Stimulated activated CD8-positive, alpha-beta memory T cell treated with anti-CD3 and anti-CD28 coated beads, Interleukin-7, amount 100 ng/mL, for 48 hours (primary cell): Measurements from ENCODE around the gene LGALS9C.
"Not testable (repeated sequence)": the region's sequence is repeated elsewhere in the genome, so short reads cannot be mapped to it uniquely, and the experiment has no call there.

Source experiments
- DNase-seq, 2 donors: peaks; one replicate each; pipeline ENCODE4 v3.0.0-alpha.2; 2020; ENCODE audit warnings: low read depth in 1 of 2; ENCODE audit errors: extremely low read depth in 1 of 2

LGALS9C gene

DNA sequence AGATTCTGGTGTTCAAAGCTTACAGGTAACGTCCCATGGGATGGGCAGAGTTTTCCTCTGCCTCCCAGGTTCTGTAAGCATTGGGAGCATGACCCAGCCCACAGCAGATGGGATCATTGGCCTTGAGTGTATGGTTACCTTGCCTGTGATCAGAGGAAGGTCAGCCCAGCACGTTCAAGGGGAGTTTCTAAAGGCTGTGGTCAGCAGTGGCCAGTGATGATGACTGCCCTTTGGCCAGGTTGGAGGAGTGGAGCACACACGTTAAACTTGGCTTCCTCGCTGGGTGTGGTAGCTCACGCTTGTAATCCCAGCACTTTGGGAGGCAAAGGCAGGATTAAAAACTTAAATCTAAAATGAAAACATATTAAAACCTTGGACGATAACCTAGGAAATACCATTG, 51.8 kb downstream of the LGALS9C start:
- DNase-seq, result not testable (repeated sequence)

DNA sequence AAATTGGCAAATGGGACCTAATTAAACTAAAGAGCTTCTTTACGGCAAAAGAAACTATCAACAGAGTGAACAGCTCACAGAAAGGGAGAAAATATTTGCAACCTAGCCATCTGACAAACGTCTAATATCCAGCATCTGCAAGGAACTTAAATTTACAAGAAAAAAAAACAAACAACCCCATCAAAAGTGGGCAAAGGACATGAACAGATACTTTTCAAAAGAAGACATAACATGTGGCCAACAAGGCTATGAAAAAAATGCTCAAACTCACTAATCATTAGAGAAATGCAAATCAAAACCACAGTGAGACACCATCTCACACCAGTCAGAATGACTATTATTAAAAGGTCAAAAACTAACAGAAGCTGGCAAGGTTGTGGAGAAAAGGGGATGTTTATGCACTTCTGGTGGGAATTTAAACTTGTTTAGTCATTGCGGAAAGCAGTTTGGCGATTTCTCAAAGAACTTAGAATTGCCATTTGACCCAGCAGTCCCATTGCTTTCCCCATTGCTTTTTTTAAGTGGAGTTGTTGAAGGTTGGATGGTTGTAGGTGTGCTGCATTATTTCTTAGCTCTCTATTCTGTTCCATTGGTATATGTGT, 52.4 kb downstream of the LGALS9C start:
- DNase-seq, result not testable (repeated sequence)

DNA sequence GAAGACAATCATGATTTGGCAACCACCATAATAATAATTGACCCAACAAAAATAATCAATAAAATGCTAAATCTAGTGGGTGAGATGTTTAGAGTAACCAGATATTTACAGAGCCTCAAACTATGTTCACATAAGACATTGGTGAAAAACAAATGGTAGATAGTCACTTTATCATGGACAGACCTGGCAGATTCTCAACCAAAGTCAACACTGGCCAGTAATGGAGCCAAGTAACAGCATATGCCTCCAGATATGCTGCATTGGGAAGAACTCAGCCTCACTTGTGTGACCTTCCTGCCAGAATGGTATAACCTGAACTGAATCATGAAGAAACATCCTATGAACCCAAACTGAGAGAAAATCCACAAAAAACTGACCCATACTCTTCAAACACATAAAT, 53.8 kb downstream of the LGALS9C start:
- DNase-seq, result not testable (repeated sequence)

DNA sequence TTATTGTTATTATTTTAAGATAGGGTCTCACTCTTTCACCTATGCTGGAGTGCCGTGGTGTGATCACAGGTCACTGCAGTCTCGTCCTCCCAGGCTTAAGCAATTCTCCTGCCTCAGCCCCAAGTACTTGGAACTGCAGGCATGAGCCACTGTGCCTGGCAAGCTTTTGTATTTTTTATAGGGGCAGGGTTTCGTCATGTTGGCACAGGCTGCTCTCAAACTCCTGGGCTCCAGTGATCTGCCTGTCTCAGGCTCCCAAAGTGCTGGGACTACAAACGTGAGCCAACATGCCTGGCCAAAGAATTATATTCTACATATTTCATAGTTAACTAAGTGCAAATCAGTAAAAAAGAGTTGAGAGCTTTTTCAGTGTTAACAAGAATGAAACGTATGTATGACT, 65.6 kb downstream of the LGALS9C start:
- not testable (repeated sequence) for DNase-seq

DNA sequence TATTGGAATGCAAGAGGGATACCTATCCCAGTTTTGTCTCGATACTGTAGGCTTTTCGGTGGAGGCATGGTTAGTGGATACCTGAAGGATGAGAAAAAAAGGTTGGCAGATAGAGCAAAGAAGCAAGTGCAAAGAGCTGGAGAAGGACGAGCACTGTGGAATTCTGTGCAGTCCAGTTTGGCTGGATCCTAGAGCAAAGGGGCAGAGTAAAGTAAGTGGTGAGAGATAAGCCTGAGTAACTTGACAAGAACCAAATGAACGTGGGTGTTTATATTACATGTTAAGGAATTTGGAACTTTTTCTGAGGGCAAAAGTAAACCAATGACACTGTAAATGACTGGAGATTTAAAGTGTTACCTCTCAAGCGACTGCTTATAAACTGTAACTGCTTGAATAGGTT, 66.3 kb downstream of the LGALS9C start:
- not testable (repeated sequence) for DNase-seq
